ENCODE data around the gene ADAM12.

Gene ADAM12

GRCh38 chr10:126135177-126135576 is 253.1 kb downstream of the ADAM12 start:
- no peak for DNase-seq

GRCh38 chr10:126133906-126134656 is 254.2 kb downstream of the ADAM12 start:
- no peak for DNase-seq

GRCh38 chr10:126133082-126133620 is 255.1 kb downstream of the ADAM12 start:
- no peak for DNase-seq

- no peak for DNase-seq
These were observed 256.9 kb downstream of the ADAM12 start for GRCh38 chr10:126131341-126131740.

GRCh38 chr10:126130271-126130710 is 258.0 kb downstream of the ADAM12 start:
- no peak for DNase-seq

- no peak for DNase-seq
These were observed 259.3 kb downstream of the ADAM12 start for GRCh38 chr10:126129026-126129425.

- DNase-seq, result no peak
These were observed 259.7 kb downstream of the ADAM12 start for GRCh38 chr10:126128581-126128980.

GRCh38 chr10:126127481-126128029 is 260.7 kb downstream of the ADAM12 start:
- no peak for DNase-seq

GRCh38 chr10:126126866-126127265 is 261.4 kb downstream of the ADAM12 start:
- no peak for DNase-seq

- DNase-seq, result no peak
These were observed 262.3 kb downstream of the ADAM12 start for GRCh38 chr10:126126023-126126422.

- no peak for DNase-seq
These were observed 263.5 kb downstream of the ADAM12 start for GRCh38 chr10:126124668-126125349.

- no peak for DNase-seq
These were observed 264.2 kb downstream of the ADAM12 start for GRCh38 chr10:126124046-126124445.

- DNase-seq, result no peak
These were observed 264.8 kb downstream of the ADAM12 start for GRCh38 chr10:126123466-126123865.

GRCh38 chr10:126122881-126123280 is 265.4 kb downstream of the ADAM12 start:
- no peak for DNase-seq

- no peak for DNase-seq
These were observed 268.7 kb downstream of the ADAM12 start for GRCh38 chr10:126119599-126119998.

GRCh38 chr10:126118476-126118875 is 269.8 kb downstream of the ADAM12 start:
- no peak for DNase-seq

- DNase-seq, result no peak
These were observed 271.1 kb downstream of the ADAM12 start for GRCh38 chr10:126117196-126117595.

GRCh38 chr10:126115886-126116285 is 272.4 kb downstream of the ADAM12 start:
- no peak for DNase-seq

- DNase-seq, result no peak
These were observed 273.3 kb downstream of the ADAM12 start for GRCh38 chr10:126114884-126115555.

GRCh38 chr10:126111516-126111915 is 276.8 kb downstream of the ADAM12 start:
- no peak for DNase-seq

GRCh38 chr10:126110489-126111180 is 277.6 kb downstream of the ADAM12 start:
- DNase-seq, result no peak

GRCh38 chr10:126109893-126110292 is 278.4 kb downstream of the ADAM12 start:
- DNase-seq, result no peak

GRCh38 chr10:126108693-126109092 is 279.6 kb downstream of the ADAM12 start:
- no peak for DNase-seq

Measured in stimulated activated CD4-positive, alpha-beta T cell treated with anti-CD3 and anti-CD28 coated beads, Interleukin-2, amount 100 ng/mL, for 24 hours (primary cell).